ENCODE measurements around the gene STAM2. TPM values are rescaled to one million over a fixed set of nuclear protein-coding genes. Genes with fewer than 3 reads are reported as not detected.
"Not testable (repeated sequence)": the region's sequence is repeated elsewhere in the genome, so short reads cannot be mapped to it uniquely, and the experiment has no call there.

Gene STAM2
- total RNA-seq, 1 experiment from 2014 or later = 14.2 TPM

DNA sequence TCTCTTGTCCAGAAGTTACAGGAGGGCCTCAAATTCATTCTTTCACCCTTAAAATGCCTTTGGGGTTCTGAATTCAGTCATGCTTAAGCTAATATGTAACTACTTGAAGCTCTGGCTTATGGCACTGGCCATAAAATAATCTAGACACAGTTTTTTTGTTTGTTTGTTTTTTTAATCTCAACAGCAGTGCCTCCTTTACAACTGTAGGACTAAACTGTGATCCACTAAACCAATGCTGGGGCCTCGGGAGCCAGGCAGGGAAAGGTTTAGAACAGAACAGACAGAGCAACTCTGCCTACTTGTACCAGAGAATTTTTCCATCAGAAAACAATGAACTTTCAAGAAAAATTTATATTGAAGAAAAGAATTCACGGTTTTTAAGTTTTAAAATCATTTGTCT is 1.7 kb downstream of the STAM2 start:
- Histone ChIP-seq H4K5ac (ENCODE audit: insufficient read length, low read depth, low read length) (no peak overlapping the region), H3K23me2 (ENCODE audit: insufficient read length, low read depth, low read length, poor library complexity, severe bottlenecking) (peaks cover 4% of the 10 kb centered on the region), H3K14ac (ENCODE audit: insufficient read depth, low read length) (no peak overlapping the region), H4K8ac (replicated peaks; ENCODE audit: insufficient read length, low read depth, low read length) (no peak overlapping the region), H4K91ac (ENCODE audit: insufficient read length, low read depth, low read length) (no peak overlapping the region), H3K4me2 (ENCODE audit: insufficient read depth, insufficient read length, low read length) (no peak overlapping the region), H2BK12ac (ENCODE audit: insufficient read length, low read depth, low read length) (no peak overlapping the region), H3K4me1 (ENCODE audit: insufficient read depth, low read length) (no peaks in the 10 kb centered on the region), H3K18ac (ENCODE audit: insufficient read length, low read depth, low read length) (no peak overlapping the region), H2BK5ac (ENCODE audit: insufficient read length, low read length) (no peak overlapping the region), H3K79me1 (ENCODE audit: insufficient read depth, low read depth, low read length, poor library complexity, severe bottlenecking) (no peaks in the 10 kb centered on the region), H3T11ph (ENCODE audit: low read length) (no peak overlapping the region), H3K56ac (ENCODE audit: insufficient read length, low read depth, low read length) (no peak overlapping the region), H3K4ac (ENCODE audit: low read depth, low read length) (no peak overlapping the region), H2BK20ac (ENCODE audit: low read depth, low read length, poor library complexity, severe bottlenecking) (no peak overlapping the region), H3K9ac (ENCODE audit: extremely low read depth, insufficient read length, low read length) (no peak overlapping the region), H2AFZ (ENCODE audit: low read length) (no peak overlapping the region), H3K79me2 (ENCODE audit: insufficient read depth, low read length) (0 out of 2 replicates have a peak, but pooled peaks cover 1% of the 10 kb centered on the region), H2AK5ac (ENCODE audit: insufficient read length, low read length) (no peak overlapping the region), H2BK120ac (ENCODE audit: low read depth, low read length, poor library complexity, severe bottlenecking) (no peak overlapping the region), H3K23ac (ENCODE audit: insufficient read length, low read depth, low read length) (no peak overlapping the region), H4K20me1 (ENCODE audit: control insufficient read depth, insufficient read depth, insufficient read length) (no peaks in the 10 kb centered on the region), H2BK15ac (ENCODE audit: low read depth, low read length) (no peak overlapping the region), H3K27ac (ENCODE audit: insufficient read length, low read depth, low read length) (no peak overlapping the region), H3K27me3 (ENCODE audit: insufficient read depth, low read length) (no peaks in the 10 kb centered on the region), H3K9me3 (ENCODE audit: control insufficient read depth, low read depth, low read length) (no peaks in the 10 kb centered on the region)
- Mint-ChIP-seq H3K4me3 (no peak overlapping the region; a peak in 1 of 5 replicates), H3K4me1 (peaks cover 8 to 9% of the 10 kb centered on the region in 2 experiments), H3K27ac (no peak overlapping the region), H3K36me3 (ENCODE audit: insufficient read depth in 1 of 3, low read depth in 3 of 3) (peaks cover 0 to 5% (median 4%) of the 10 kb centered on the region in 3 experiments; a peak in 3 of 7 replicates), H3K9me3 (peaks cover 6 to 15% of the 10 kb centered on the region in 2 experiments), H3K27me3 (ENCODE audit: low read depth) (peaks cover 4% of the 10 kb centered on the region; the same call in 1 of the 2 replicates)
- TF ChIP-seq, protein P1, sequence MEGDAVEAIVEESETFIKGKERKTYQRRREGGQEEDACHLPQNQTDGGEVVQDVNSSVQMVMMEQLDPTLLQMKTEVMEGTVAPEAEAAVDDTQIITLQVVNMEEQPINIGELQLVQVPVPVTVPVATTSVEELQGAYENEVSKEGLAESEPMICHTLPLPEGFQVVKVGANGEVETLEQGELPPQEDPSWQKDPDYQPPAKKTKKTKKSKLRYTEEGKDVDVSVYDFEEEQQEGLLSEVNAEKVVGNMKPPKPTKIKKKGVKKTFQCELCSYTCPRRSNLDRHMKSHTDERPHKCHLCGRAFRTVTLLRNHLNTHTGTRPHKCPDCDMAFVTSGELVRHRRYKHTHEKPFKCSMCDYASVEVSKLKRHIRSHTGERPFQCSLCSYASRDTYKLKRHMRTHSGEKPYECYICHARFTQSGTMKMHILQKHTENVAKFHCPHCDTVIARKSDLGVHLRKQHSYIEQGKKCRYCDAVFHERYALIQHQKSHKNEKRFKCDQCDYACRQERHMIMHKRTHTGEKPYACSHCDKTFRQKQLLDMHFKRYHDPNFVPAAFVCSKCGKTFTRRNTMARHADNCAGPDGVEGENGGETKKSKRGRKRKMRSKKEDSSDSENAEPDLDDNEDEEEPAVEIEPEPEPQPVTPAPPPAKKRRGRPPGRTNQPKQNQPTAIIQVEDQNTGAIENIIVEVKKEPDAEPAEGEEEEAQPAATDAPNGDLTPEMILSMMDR (conservative IDR thresholded peaks at IDR 0.05) = no peak
- DNase-seq = no peak
- WGBS (ENCODE audit: extremely low coverage, insufficient read length, low lambda C conversion rate) = no CpG with 5 or more reads among the region's 2 CpGs

DNA sequence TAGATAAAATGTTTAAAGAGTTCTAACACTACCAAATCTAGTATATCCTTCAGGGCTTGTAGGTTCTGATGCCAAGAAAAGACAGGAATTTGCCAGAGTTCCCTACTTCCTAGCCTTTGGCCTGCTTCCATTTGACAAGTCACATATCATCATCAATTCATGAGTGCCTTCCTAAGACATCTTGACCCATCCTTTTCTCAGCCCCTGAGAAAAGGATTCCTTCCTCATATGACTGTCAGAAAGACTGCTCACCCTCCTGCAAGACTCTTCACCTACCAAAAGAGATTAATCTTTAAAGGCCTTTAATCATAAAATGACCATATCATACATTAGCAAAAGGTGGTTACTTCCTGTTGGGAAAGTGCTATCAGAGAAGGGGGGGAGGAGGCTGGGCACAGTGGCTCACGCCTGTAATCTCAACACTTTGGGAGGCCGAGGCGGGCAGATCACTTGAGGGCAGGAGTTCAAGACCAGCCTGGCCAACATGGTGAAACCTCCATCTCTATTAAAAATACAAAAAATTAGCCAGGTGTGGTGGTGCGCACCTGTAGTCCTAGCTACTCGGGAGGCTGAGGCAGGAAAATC is 3.3 kb downstream of the STAM2 start:
- not testable (repeated sequence) for H3K9me3 ChIP-seq (ENCODE audit: control insufficient read depth, low read depth, low read length); H3K4ac ChIP-seq (ENCODE audit: low read depth, low read length); H2BK15ac ChIP-seq (ENCODE audit: low read depth, low read length); H3K23me2 ChIP-seq (ENCODE audit: insufficient read length, low read depth, low read length, poor library complexity, severe bottlenecking); H3K56ac ChIP-seq (ENCODE audit: insufficient read length, low read depth, low read length); H2BK20ac ChIP-seq (ENCODE audit: low read depth, low read length, poor library complexity, severe bottlenecking); H3K4me2 ChIP-seq (ENCODE audit: insufficient read depth, insufficient read length, low read length); H3K18ac ChIP-seq (ENCODE audit: insufficient read length, low read depth, low read length); H4K8ac ChIP-seq (replicated peaks; ENCODE audit: insufficient read length, low read depth, low read length); H3K79me2 ChIP-seq (ENCODE audit: insufficient read depth, low read length); H2AFZ ChIP-seq (ENCODE audit: low read length); H3K9ac ChIP-seq (ENCODE audit: extremely low read depth, insufficient read length, low read length); H3T11ph ChIP-seq (ENCODE audit: low read length); H3K79me1 ChIP-seq (ENCODE audit: insufficient read depth, low read depth, low read length, poor library complexity, severe bottlenecking); H3K27me3 ChIP-seq (ENCODE audit: insufficient read depth, low read length); DNase-seq; H3K9me3 Mint-ChIP-seq; H4K5ac ChIP-seq (ENCODE audit: insufficient read length, low read depth, low read length); H2BK5ac ChIP-seq (ENCODE audit: insufficient read length, low read length); H3K27me3 Mint-ChIP-seq (ENCODE audit: low read depth); H4K20me1 ChIP-seq (ENCODE audit: control insufficient read depth, insufficient read depth, insufficient read length); H3K27ac Mint-ChIP-seq; H4K91ac ChIP-seq (ENCODE audit: insufficient read length, low read depth, low read length); H3K4me3 Mint-ChIP-seq; H3K14ac ChIP-seq (ENCODE audit: insufficient read depth, low read length); H3K23ac ChIP-seq (ENCODE audit: insufficient read length, low read depth, low read length); H2BK12ac ChIP-seq (ENCODE audit: insufficient read length, low read depth, low read length); H3K27ac ChIP-seq (ENCODE audit: insufficient read length, low read depth, low read length); H2AK5ac ChIP-seq (ENCODE audit: insufficient read length, low read length); H2BK120ac ChIP-seq (ENCODE audit: low read depth, low read length, poor library complexity, severe bottlenecking); H3K4me1 ChIP-seq (ENCODE audit: insufficient read depth, low read length); H3K36me3 Mint-ChIP-seq (ENCODE audit: insufficient read depth in 1 of 3, low read depth in 3 of 3); H3K4me1 Mint-ChIP-seq
- no CpG with 5 or more reads among the region's 5 CpGs for WGBS (ENCODE audit: extremely low coverage, insufficient read length, low lambda C conversion rate)

Measured in H9 (cell line).